ENCODE measurements around the gene NFATC2.

DNA sequence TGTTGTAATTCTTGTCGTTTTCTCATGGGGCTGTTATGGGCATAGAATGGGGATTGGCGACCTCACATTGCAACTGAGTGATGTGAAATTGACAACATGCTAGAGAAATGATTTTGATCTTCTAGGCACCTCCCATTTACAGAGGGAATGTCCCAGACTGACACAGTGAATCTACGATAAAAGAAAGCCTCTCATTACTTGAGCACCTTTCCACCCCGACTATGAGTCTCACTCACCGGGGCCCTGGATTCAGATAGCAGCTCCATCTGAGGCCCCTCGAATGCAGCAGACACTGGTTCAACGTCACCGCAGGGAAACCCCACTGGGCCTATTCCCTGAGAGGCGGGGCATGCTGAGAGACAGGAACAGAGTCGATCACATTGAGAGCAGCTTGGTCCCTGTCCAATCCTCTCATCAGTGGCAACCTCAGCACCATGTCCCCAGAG is 49.1 kb downstream of the NFATC2 start:
- TF ChIP-seq, protein P1, sequence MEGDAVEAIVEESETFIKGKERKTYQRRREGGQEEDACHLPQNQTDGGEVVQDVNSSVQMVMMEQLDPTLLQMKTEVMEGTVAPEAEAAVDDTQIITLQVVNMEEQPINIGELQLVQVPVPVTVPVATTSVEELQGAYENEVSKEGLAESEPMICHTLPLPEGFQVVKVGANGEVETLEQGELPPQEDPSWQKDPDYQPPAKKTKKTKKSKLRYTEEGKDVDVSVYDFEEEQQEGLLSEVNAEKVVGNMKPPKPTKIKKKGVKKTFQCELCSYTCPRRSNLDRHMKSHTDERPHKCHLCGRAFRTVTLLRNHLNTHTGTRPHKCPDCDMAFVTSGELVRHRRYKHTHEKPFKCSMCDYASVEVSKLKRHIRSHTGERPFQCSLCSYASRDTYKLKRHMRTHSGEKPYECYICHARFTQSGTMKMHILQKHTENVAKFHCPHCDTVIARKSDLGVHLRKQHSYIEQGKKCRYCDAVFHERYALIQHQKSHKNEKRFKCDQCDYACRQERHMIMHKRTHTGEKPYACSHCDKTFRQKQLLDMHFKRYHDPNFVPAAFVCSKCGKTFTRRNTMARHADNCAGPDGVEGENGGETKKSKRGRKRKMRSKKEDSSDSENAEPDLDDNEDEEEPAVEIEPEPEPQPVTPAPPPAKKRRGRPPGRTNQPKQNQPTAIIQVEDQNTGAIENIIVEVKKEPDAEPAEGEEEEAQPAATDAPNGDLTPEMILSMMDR (IDR thresholded peaks at IDR 0.05; ENCODE audit: poor library complexity), result no peak
- TF ChIP-seq EZH2 (IDR thresholded peaks at IDR 0.05; ENCODE audit: borderline replicate concordance), result no peak
